Ishikawa (cell line): Measurements from ENCODE around the gene CAMTA1.

ENCODE experiments used
- TEAD4 ChIP-seq: IDR thresholded peaks from 2 replicates; pipeline ENCODE4 v1.6.1; 2012
- USF1 ChIP-seq: IDR thresholded peaks from 2 replicates; pipeline ENCODE4 v1.6.1; 2012

GRCh38 chr1:7225711-7226505, 440.7 kb downstream of the CAMTA1 start:
- no peak for TF ChIP-seq USF1
- TF ChIP-seq TEAD4 = no peak
